HG02938 (cell line): ENCODE data around the gene C10orf67.
"Not testable (repeated sequence)": the region's sequence is repeated elsewhere in the genome, so short reads cannot be mapped to it uniquely, and the experiment has no call there.

Experiments
- ATAC-seq: cut with Tn5 transposase; IDR thresholded peaks from one replicate; pipeline ENCODE4 v1.9.1; 2021; ENCODE audit warnings: mild to moderate bottlenecking, moderate library complexity; ENCODE audit not compliant: unreplicated experiment

C10orf67 gene

GRCh38 chr10:23280419-23281043 lies 64.1 kb downstream of the C10orf67 start:
- ATAC-seq = no peak

DNA sequence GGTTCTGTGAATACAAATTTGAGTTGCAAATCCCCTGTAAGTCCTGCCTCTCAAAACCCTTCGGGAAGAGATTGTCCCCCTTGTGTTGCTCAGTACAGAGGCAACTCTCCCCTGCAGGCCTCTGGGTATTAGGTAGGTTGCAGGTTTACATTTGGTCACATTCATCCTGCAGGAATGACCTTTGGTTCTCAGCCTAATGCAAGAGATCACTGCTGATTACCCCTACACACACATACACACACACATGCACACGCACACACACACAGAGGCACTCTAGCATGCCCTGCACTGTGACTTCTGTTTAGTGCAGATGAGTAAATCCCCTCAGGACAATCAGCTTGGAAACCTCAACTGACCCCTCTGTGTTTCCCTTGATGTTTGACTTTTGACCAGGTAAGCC lies 69.2 kb downstream of the C10orf67 start:
- no peak for ATAC-seq

- ATAC-seq = not testable (repeated sequence)
Measured at GRCh38 chr10:23274179-23274578, 70.4 kb downstream of the C10orf67 start.

- ATAC-seq = no peak
Measured at GRCh38 chr10:23270531-23270930, 74.1 kb downstream of the C10orf67 start.

GRCh38 chr10:23263441-23264164 lies 81.0 kb downstream of the C10orf67 start:
- ATAC-seq = no peak

DNA sequence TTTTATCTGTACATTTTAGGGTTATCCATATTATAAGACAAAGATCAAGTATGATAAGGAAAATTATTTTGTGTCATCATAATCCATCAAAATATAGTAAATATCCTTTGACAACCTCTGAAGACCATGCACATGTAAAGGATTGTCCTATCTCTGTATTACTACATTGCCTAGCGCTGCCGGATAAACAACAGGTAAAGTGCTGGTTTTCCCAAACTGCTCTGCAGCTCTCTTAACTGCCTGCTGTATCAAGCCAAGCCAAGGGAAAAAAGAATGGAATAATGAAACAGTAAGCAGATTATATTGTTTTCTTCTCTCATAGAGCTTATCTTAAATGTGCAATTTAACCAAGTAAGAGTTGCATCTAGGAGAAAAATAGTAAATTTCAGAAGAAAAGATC lies 81.7 kb downstream of the C10orf67 start:
- no peak for ATAC-seq

- ATAC-seq = no peak
Measured at GRCh38 chr10:23258516-23258915, 86.1 kb downstream of the C10orf67 start.

GRCh38 chr10:23253780-23254179 lies 90.8 kb downstream of the C10orf67 start:
- no peak for ATAC-seq

DNA sequence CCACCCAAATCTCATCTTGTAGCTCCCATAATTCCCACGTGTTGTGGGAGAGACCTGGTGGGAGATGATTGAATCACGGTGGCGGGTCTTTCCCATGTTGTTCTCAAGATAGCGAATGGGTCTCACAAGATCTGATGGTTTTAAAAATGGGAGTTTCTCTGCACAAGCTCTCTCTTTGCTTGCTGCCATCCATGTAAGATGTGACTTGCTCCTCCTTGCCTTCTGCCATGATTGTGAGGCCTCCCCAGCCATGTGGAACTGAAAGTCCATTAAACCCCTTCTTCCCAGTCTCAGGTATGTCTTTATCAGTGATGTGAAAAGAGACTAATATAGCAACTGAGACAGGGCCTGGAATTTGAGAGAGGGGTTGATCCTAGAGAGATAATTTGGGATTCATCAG lies 91.7 kb downstream of the C10orf67 start:
- ATAC-seq = not testable (repeated sequence)

GRCh38 chr10:23241779-23242178 lies 102.8 kb downstream of the C10orf67 start:
- not testable (repeated sequence) for ATAC-seq

- ATAC-seq = no peak
Measured at GRCh38 chr10:23238015-23238414, 106.6 kb downstream of the C10orf67 start.

DNA sequence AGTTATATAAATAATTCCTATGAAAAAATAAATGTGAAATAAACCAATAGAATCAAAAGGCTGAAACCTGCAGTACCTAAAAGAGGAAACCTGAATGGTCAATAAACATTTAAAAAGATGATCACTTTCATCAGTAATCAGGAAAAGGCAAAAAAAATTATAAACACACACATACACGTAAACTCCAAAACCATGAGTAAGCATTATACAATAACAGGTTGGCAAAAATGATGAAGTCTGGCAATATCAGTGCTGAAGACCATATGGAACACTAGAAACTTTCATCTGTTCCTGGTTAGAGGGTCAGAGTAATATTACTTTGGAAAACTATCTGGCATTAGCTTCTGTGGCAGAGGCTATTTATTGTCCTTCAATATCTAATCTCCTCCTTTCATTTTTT lies 114.0 kb downstream of the C10orf67 start:
- no peak for ATAC-seq

GRCh38 chr10:23217471-23217870 lies 127.1 kb downstream of the C10orf67 start:
- ATAC-seq = no peak

GRCh38 chr10:23205972-23206642 lies 138.5 kb downstream of the C10orf67 start:
- no peak for ATAC-seq

DNA sequence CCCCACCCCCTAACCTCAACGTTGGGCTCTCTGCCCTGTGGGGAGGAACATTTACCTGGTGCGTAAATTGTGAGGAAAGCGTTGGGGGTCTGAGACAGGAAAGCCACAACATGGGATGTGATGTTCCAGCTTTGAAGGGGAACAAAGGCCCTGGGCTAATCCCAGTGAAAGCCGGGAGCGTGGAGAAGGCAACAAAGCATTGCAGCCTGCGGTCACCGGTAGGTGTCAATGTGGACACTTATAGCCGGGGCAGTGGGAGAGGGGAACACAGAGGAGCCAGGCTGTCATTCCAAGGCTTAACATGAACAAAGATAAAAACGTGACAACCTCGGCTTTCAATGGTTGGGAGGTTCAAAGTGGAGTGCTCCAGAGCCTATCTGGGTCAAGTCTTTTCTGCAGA lies 139.8 kb downstream of the C10orf67 start:
- no peak for ATAC-seq

DNA sequence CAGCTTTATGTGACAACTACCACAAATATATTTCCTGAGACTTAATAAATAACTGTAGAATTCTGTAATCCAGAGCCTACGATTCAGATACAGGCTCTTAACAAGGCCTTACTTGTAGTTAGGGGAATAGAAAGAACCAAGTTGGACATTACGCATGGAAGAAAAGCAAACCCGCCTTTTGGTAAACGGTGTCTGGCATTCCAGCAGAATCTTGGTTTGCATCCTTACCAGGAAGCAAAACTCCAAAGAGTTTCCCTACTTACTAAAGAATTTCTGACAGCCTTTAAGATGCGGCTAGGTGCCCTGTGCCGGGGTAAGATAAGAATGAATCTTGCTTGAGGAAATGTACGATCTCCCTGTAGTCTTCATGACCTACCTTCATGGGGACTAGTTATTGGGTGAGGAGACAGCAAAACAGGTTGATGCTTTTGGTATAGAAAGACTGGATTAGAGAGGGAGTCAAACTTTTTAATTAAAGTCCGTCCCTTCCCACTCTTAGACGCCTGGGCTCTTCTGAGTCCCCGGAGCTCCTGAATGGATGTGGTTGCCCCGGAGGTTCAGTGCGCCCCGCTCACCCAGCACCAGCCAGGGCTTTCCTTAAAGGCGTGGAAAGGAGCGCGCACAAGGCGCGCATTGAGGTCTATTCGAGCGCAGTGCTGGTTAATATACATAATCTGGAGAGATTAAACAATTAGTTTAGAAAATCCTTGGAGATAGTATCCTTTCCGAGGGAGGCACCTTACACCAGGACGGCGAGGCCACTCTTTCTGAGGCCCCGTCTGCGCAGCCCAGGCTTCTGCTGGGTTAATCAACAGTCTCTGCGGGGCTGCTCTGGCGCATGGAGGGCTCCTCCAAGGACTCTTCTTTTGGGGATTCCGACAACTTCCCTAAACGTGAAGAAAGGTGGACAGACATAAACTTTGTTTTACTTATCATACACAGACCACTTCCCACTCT lies 140.9 kb downstream of the C10orf67 start:
- ATAC-seq = no peak

GRCh38 chr10:23202779-23203178 lies 141.8 kb downstream of the C10orf67 start:
- no peak for ATAC-seq

- ATAC-seq = no peak
Measured at GRCh38 chr10:23201837-23202236, 142.8 kb downstream of the C10orf67 start.

DNA sequence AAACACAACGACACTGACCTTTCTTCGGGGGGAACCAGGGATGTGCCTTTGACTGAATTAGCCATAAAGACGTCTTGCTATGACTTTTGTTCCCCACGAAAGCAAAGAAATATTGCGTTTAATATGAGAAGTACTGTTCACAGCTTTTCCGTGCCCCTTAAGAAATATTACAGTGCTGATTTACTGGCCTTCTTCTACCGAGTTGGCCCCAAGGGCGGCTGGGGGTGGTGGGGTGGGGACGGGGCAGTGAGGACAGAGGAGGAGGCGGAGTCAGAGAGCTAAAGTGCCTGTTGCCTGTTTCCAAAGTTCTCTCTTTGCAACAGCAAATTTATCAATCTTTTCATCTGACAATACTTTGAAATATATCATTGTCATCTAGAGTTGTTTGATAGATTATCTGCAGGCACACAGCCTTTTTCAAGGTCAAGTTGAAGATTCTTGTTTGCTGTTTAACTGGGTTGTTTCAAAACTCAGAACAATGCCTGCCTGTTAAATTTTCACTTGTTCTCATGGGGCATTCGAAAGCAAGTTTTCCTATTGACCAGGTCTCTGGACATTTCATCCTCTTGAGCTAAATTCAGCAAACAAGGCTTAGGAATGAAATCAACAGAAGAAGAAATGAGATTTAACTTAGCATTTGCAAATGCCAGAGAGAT lies 143.5 kb downstream of the C10orf67 start:
- no peak for ATAC-seq

DNA sequence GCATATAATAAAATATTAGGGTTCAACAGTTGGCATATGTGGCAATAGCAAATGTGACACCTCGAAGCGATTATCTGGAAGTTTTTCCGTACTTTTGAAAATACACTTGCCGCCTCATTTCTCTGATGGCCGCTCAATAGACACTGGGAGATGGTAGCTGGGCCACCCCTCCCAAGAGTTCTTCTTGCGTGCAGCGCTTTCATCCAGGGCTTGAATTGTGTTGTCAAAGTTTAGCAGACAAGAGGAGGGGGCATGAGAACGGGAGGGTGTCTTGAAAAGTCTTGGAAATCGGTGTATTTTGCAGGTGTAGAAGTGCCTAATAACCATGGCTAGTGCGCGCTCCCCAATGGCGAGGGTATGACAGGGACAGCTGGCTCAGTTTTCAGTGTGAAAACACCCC lies 144.0 kb downstream of the C10orf67 start:
- ATAC-seq = no peak
